Dendritic cell treated with granulocyte-macrophage colony-stimulating factor and Interleukin-4, amounts not matched to agents 40 ng/mL and 50 ng/mL, for 4 days (primary cell): ENCODE measurements around the gene WFDC2.

Experiments
- H3K27ac Mint-ChIP-seq: one replicate; pipeline ENCODE4 v1.8.0; 2022; ENCODE audit warnings: mild to moderate bottlenecking, mixed read lengths
- H3K27me3 Mint-ChIP-seq: one replicate; pipeline ENCODE4 v1.8.0; 2022; ENCODE audit warnings: mild to moderate bottlenecking, mixed read lengths
- H3K36me3 Mint-ChIP-seq: one replicate; pipeline ENCODE4 v1.8.0; 2022; ENCODE audit warnings: low read depth, mixed read lengths
- H3K4me1 Mint-ChIP-seq: one replicate; pipeline ENCODE4 v1.8.0; 2022; ENCODE audit warnings: low read depth, mixed read lengths
- H3K4me3 Mint-ChIP-seq: one replicate; pipeline ENCODE4 v1.8.0; 2022; ENCODE audit warnings: mild to moderate bottlenecking, moderate library complexity, mixed read lengths
- H3K9me3 Mint-ChIP-seq: one replicate; pipeline ENCODE4 v1.8.0; 2022; ENCODE audit warnings: mixed read lengths
- intact Hi-C: fragments of 100-400 bp; cut with micrococcal nuclease; formaldehyde crosslinking; loops from one replicate; pipeline ENCODE4 v1.15.0; 2022

WFDC2 gene

GRCh38 chr20:45518282-45518681 lies 48.7 kb downstream of the WFDC2 start:
- no peak overlapping the region for H3K27ac Mint-ChIP-seq

DNA sequence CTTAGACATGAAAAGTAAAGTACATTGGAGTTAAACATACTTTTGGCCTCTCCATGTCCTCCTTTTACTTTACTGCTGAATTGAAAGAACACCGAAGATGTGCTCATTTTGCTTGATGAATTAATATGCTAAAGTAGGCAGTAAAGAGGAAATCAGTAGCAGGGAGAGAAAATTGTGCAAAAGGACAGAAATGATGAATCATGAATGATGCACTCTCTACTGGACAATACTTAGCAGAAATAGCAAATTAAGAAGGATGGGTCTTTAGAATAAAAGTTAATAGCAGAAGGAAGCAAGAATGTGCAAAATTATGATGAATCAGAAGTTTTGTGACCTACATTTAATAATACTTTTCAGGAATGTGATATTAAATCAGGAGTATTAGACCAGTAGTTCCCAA lies 54.3 kb downstream of the WFDC2 start:
- Mint-ChIP-seq H3K4me1 (peaks cover 6% of the 10 kb centered on the region), H3K27me3 (peaks cover 23% of the 10 kb centered on the region), H3K27ac (no peak overlapping the region), H3K36me3 (no peaks in the 10 kb centered on the region), H3K9me3 (no peaks in the 10 kb centered on the region), H3K4me3 (no peak overlapping the region)
- intact Hi-C loops, result no loop called here

More at GRCh38 chr20:45518282-45518681, 48.7 kb downstream of the WFDC2 start:
- Mint-ChIP-seq H3K9me3 (no peaks in the 10 kb centered on the region), H3K27me3 (peaks cover 21% of the 10 kb centered on the region), H3K4me1 (no peaks in the 10 kb centered on the region), H3K36me3 (no peaks in the 10 kb centered on the region), H3K4me3 (no peak overlapping the region)
- intact Hi-C loops, result no loop called here

- peaks cover 27% of the 10 kb centered on the region for H3K27me3 Mint-ChIP-seq
- no peak overlapping the region for H3K4me3 Mint-ChIP-seq
- intact Hi-C loops, result no loop called here
- H3K9me3 Mint-ChIP-seq, result no peaks in the 10 kb centered on the region
- no peaks in the 10 kb centered on the region for H3K36me3 Mint-ChIP-seq
- H3K27ac Mint-ChIP-seq, result no peak overlapping the region
- peaks cover 6% of the 10 kb centered on the region for H3K4me1 Mint-ChIP-seq
Measured at GRCh38 chr20:45527294-45527693, 57.7 kb downstream of the WFDC2 start.
